Sigmoid colon (tissue), 4 donors: ENCODE data around the gene SYNJ2.

Experiments used
- CTCF ChIP-seq, 4 experiments: fragments of 450-650 bp in 3 of 4; fragments of 200-600 bp in 1 of 4; IDR thresholded peaks; one replicate each; pipeline ENCODE4 v1.5.1; 2016 to 2019; ENCODE audit warnings: antibody characterized with exemption in 4 of 4, mild to moderate bottlenecking in 3 of 4, moderate library complexity in 2 of 4
- POLR2A ChIP-seq, 2 donors: fragments of 450-650 bp; IDR thresholded peaks; one replicate each; pipeline ENCODE4 v1.6.1; 2016; ENCODE audit warnings: antibody characterized with exemption in 2 of 2, mild to moderate bottlenecking in 2 of 2, moderate library complexity in 2 of 2
- POLR2AphosphoS5 ChIP-seq, 4 donors: sonication (generic); formaldehyde crosslinking; IDR thresholded peaks; one replicate each; pipeline ENCODE4 v1.6.1; 2017; ENCODE audit warnings: antibody characterized with exemption in 4 of 4

- TF ChIP-seq CTCF (IDR thresholded peaks at IDR 0.05) (no peak), POLR2AphosphoS5 (IDR thresholded peaks at IDR 0.05) (no peak), POLR2A (IDR thresholded peaks at IDR 0.05) (no peak)
These were observed 469 bp downstream of the SYNJ2 start for GRCh38 chr6:157982102-157982562.
